ENCODE measurements around the gene GAL3ST2.
"Not testable (repeated sequence)": the region's sequence is repeated elsewhere in the genome, so short reads cannot be mapped to it uniquely, and the experiment has no call there.

Gene GAL3ST2

DNA sequence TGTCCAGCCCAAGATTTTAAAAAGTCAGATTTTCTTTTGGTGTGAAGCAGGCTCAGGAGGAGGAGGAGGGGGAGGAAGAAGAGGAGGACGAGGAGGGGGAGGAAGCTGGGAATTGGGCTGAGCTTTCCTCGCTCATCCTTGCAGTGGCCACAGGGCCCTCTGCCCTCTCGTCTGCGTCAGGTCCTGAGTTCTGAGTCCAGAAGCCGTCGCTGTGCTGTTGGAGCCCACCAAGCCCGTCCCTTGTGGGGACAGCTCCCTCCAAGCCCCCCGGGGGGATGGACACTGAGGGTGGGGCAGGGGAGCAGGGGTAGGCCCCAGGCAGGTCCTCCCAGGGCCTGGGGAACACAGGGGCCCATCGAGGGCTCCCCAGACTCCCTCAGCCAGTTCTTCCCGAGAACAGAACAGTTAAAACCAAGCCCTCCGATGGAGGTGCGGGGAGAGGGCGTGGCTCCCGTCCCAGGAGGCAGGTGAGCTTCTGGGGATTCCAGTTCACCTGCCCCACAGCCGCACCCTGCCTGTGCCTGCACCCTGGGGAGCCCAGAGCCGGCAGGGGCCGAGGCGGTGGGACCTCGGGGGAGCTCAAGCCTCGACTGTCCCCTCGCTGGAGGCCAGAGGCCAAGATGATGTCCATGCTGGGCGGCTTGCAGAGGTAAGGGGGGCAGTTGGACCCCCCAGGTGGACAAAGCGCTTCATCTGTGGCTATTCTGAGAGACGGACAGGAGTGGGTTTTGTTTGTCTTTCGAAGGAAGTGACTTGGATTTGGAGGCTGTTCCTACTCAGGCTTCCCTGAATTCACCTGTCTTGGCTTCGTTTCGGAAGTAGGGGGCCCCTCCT is at the start of gene GAL3ST2:
Gene GAL3ST2, plus strand, starts transcription at position 487 of the 834 bp plus-strand sequence. Its CDS starts 134 bp downstream, at position 621.
- no peak for DNase-seq (ENCODE audit: low read depth)

DNA sequence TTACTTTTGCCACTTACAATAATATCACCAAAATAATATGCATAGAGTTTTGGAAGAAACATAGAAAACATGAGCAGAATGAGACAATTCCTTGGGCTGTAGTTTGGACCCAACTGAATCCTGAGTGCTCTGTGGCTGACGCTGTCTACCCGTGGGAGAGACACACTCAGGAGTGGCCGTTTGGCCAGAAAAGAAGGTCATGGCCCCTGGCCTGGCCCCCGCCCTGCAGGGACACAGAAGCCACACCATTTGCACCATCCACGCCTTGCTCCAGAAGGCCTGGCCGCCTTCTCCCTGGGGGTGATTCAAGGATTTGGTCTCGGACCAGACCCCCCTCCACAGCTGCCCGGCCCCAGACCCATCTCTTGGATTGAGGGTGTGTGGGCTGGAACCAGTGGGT is 48.6 kb upstream of the GAL3ST2 start:
- no peak for DNase-seq (ENCODE audit: low read depth)

- no peak for DNase-seq (ENCODE audit: low read depth)
These were observed 48.0 kb upstream of the GAL3ST2 start for GRCh38 chr2:241728627-241729026.

DNA sequence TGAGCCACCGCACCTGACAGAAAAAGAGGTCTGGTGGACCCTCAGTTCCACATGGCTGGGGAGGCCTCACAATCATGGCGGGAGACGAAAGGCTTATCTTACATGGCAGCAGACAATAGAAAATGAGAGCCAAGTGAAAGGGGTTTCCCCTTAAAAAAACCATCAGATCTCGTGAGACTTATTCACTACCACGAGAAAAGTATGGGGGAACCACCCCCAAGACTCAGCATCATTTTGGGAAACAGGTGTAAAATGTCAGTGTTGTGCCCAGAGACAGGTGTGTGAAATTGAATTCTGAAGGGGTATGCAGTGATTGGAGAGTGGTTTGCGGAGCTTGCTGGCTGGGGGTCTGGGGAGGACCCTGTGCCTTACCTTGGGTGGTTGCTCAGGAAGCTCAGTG is 46.8 kb upstream of the GAL3ST2 start:
- no peak for DNase-seq (ENCODE audit: low read depth)

DNA sequence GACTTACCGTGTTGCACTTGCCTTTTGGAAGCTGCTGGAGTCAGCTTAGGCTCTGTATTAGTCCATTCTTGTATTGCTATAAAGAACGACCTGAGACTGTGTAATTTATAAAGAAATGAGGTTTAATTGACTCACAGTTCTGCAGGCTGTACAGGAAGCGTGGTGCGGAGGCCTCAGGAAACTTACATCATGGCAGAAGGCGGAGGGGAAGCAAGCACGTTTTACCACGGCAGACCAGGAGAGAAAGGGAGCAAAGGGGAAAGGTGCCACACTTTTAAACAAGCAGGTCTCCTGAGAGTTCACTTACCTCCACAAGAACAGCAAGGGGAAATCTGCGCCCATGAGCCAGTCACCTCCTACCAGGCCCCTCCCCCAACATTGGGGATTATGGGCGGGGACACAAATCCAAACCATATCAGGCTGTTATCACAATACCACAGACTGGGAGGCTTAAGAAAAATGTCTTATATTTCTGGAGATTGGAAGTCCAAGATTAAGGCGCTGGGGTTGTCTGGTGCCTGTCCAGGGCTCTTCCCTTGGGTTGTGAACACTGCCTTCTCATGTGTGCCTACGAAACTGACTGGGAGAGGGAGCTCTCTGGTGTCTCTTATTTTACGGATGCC is 45.8 kb upstream of the GAL3ST2 start:
- no peak for DNase-seq (ENCODE audit: low read depth)

- DNase-seq (ENCODE audit: low read depth): not testable (repeated sequence)
These were observed 44.0 kb upstream of the GAL3ST2 start for GRCh38 chr2:241732513-241733186.

GRCh38 chr2:241733391-241734207 is 43.0 kb upstream of the GAL3ST2 start:
- no peak for DNase-seq (ENCODE audit: low read depth)

- DNase-seq (ENCODE audit: low read depth): no peak
These were observed 42.5 kb upstream of the GAL3ST2 start for GRCh38 chr2:241734208-241734466.

DNA sequence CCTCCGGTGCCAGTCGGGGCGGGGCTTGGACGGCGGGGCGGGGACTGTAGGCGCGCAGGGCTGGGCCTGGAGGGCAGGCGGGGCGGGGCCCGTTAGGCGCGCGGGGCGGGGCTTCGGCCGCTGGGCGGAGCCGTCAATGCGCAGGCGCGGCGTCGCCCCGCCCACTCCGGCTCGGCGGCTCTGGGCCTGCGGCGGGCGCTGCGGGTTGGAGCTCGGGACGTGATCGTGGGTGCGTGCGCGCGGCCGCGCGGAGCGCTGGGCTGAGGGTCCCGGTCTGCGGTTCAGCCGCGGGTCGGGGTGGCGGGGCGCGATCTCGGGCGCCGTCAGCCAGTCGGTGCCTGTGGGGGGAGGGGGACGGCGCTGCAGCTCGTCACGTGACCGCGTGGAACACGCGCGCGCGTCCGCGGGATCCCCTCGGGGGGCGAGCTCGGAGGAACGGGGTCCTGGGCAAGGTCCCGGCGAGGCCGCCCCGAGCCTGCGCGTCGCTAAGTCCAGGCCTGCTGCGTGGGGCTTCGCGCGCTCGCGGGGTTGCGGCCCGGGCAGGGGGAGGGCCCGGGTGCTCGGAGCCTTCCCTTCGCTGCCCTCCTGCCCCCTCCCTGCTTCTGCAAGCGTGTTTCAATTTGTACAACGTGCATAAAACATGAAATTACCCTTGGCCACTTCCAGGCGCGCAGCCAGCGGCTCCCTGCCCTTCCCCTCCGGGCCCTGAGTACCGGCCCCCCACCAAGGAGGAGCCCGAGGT is 42.0 kb upstream of the GAL3ST2 start, which contains the start of gene D2HGDH:
Gene D2HGDH, plus strand, starts transcription at position 164 of the 742 bp plus-strand sequence. CDS start 595 bp downstream, outside the sequence.
- no peak for DNase-seq (ENCODE audit: low read depth)

DNA sequence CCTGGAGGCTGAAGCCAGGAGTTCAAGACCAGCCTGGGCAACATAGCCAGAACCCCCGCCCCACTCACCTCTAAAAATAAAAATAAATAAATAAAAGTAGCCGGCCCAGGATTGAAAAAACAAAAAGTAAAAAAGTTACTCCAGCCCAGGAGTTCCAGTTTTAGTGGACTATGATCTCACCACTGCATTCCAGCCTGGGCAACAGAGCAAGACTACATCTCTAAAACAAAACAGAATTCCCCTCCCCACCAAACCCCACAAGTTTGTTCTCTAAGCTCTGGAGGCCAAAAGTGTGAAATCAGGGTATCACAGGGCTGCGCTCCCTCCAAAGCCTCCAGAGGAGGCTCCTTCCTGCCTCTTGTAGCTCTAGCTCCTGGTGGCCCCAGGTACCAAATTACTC is 40.5 kb upstream of the GAL3ST2 start:
- DNase-seq (ENCODE audit: low read depth): no peak

DNA sequence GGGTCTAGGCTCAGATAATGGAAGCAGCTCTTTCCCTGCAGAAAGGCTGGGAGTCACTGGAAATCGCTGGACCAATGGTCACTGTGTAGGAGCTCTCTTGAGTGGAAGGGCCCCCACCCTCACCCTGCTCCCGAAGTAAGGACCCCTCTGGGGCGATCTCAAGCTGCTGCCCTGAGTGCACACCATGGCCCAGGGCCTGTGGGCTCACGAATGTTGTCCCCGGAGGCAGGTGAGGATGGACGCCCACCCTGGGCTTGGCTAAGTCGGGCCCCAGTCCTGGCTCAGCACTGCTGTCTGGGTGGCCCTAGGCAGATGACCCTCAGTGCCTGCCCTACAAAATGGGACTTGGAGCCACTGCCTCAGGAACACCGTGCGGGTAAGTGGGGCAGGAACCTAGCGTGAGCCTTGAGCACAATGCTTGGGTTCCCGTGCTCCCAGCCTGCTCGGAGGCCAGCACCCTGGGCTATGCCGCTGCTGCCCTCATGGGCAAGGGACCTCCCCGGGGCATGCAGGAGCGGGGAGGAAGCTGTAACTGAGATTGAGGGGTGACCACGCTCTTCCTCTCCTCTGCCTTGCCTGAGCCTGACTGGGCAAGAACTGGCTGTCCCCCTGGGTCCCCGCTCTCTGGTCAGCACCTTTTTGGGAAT is 38.5 kb upstream of the GAL3ST2 start:
- no peak for DNase-seq (ENCODE audit: low read depth)

DNA sequence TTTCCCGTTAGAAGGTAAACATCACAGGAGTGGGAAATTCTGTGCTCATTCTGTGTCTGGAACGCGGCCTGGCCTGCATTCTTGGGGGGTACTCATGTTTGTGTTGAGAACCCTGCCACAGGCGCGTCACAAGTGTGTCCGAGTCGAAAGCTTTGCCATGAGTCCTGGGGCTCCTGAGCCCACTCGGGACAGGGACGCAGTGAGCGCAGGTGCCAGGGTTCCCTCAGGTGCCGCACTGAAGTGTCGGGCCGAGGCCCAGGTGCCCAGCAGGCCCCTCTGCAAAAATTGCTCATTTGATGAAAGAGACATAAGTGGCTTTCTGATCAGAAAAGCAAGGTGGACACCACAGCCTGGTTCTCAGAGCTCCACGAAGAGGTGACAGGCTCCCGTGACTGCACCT is 37.4 kb upstream of the GAL3ST2 start:
- no peak for DNase-seq (ENCODE audit: low read depth)

- DNase-seq (ENCODE audit: low read depth): no peak
These were observed 37.0 kb upstream of the GAL3ST2 start for GRCh38 chr2:241739651-241740050.

DNA sequence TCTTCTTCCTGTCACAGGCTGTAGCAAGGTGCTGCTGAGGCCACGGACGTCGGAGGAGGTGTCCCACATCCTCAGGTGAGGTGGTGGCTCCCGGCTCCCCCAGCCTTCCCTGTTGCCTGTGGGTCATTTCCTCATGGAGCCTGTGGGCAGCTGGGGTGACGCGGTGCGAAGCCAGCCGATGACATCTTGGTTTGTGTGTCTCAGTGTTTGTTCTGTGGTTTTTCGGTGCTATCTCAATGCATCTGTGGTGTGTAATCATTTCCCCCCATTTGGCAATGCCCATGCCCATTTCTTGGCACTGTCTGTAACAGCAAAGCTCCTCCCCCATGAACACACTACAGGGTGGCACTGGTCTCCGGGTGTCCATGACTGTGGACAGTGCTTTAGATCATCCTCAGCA is 35.6 kb upstream of the GAL3ST2 start:
- DNase-seq (ENCODE audit: low read depth): no peak

DNA sequence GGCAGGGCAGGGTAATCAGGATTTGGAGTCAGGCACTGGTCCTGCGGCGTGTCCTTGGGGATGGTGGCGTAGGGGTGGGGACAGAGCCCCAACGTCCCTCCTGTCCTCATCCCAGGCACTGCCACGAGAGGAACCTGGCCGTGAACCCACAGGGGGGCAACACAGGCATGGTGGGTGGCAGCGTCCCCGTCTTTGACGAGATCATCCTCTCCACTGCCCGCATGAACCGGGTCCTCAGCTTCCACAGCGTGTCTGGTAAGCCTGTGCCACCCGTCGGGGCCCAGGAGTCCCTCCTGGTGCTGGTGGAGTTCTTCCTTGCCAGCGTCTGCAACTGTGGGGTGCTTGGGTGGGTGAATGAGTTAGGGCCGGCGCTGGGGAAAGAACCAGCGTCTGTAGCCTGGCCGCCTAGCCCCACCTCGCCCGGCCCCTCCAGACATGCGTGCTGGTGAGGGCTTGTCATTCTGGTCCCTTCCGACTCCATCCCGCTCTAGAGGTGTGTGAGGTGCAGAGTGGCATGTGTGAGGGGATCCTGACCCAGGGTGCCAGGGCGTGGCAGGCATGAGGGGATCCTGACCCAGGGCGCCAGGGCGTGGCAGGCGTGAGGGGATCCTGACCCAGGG is 34.2 kb upstream of the GAL3ST2 start:
- DNase-seq (ENCODE audit: low read depth): no peak

DNA sequence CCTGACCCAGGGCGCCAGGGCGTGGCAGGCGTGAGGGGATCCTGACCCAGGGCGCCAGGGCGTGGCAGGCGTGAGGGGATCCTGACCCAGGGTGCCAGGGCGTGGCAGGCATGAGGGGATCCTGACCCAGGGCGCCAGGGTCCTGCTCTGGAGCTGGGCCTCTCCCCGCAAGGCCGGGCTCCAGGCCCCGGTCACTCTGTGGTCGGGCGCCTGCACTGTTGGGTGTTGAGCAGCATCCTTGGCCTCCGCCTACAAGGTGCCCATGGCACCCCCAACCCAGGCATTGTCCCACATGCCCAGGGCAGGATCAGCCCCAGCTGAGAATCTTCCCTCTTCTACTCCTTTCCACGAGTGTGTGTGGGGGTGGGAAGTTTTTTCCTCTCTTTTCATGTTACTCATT is 33.6 kb upstream of the GAL3ST2 start:
- DNase-seq (ENCODE audit: low read depth): not testable (repeated sequence)

GRCh38 chr2:241743620-241744019 is 33.0 kb upstream of the GAL3ST2 start:
- no peak for DNase-seq (ENCODE audit: low read depth)

- DNase-seq (ENCODE audit: low read depth): no peak
These were observed 32.4 kb upstream of the GAL3ST2 start for GRCh38 chr2:241744028-241744754.

- DNase-seq (ENCODE audit: low read depth): no peak
These were observed 31.3 kb upstream of the GAL3ST2 start for GRCh38 chr2:241745276-241745675.

- DNase-seq (ENCODE audit: low read depth): no peak
These were observed 30.5 kb upstream of the GAL3ST2 start for GRCh38 chr2:241746084-241746483.
